Transverse colon (tissue), 4 donors: ENCODE data around the gene FAM229A. TPM values are rescaled to one million over a fixed set of nuclear protein-coding genes. Genes with fewer than 3 reads are reported as not detected.

Source experiments
- DNase-seq: peaks from one replicate; pipeline ENCODE4 v3.0.0-alpha.2; 2019
- H3K27ac ChIP-seq, 4 donors: fragments of 200-600 bp; sonication (generic); 2 replicates each; pipeline ENCODE4 v1.5.1; 2016 to 2018; ENCODE audit warnings: inconsistent platforms in 4 of 4
- H3K27me3 ChIP-seq: fragments of 200-600 bp; sonication (generic); 2 replicates; pipeline ENCODE4 v1.5.1; 2017; ENCODE audit warnings: inconsistent platforms
- H3K36me3 ChIP-seq, 4 donors: fragments of 200-600 bp; sonication (generic); 2 replicates each; pipeline ENCODE4 v1.5.1; 2017 to 2019; ENCODE audit warnings: inconsistent platforms in 4 of 4
- H3K4me1 ChIP-seq, 4 donors: fragments of 200-600 bp; sonication (generic); 2 replicates each; pipeline ENCODE4 v1.5.1; 2017 to 2020; ENCODE audit warnings: inconsistent platforms in 4 of 4
- H3K4me3 ChIP-seq, 4 donors: fragments of 200-600 bp; sonication (generic); 1 replicate in 1 of 4; 2 replicates in 3 of 4; pipeline versions ENCODE4 v1.5.1 to v1.6.1; 2017 to 2019; ENCODE audit warnings: inconsistent platforms in 4 of 4
- H3K9me3 ChIP-seq, 2 donors: fragments of 200-600 bp; sonication (generic); 2 replicates each; pipeline ENCODE4 v1.5.1; 2017 to 2019; ENCODE audit warnings: inconsistent platforms in 2 of 2
- EP300 ChIP-seq: sonication (generic); formaldehyde crosslinking; IDR thresholded peaks from one replicate; pipeline ENCODE4 v1.6.1; 2017; ENCODE audit warnings: antibody characterized with exemption, low read depth
- POLR2A ChIP-seq: fragments of 450-650 bp; IDR thresholded peaks from one replicate; pipeline ENCODE4 v1.6.1; 2016; ENCODE audit warnings: antibody characterized with exemption, mild to moderate bottlenecking, moderate library complexity
- POLR2AphosphoS5 ChIP-seq, 3 donors: sonication (generic); formaldehyde crosslinking; IDR thresholded peaks; one replicate each; pipeline ENCODE4 v1.6.1; 2016; ENCODE audit warnings: antibody characterized with exemption in 3 of 3
- WGBS, 2 donors: methylation state at CpG; one replicate each; pipeline ENCODE4 v1.1.5; 2018; ENCODE audit warnings: low coverage in 1 of 2; 5-methylcytosine and 5-hydroxymethylcytosine counted together
- in situ Hi-C, 4 donors: fragments of 200-750 bp; cut with MboI; loops; one replicate each; pipeline versions ENCODE4 v1.15.0 to v1.15.1; 2017; ENCODE audit warnings: low sequenced_read_pairs in 3 of 4, low pct_ligation_motif_present in 1 of 4, low pct_unique_long_range_greater_than_20kb in 1 of 4
- intact Hi-C: fragments of 100-400 bp; cut with DNase I; formaldehyde crosslinking; loops from one replicate; pipeline ENCODE4 v1.15.1; 2023; ENCODE audit warnings: low total_unique reads
- total RNA-seq, 4 donors: library from RNA; depleted of rRNA; stranded (reverse); fragments of >200 nt; gene quantifications; one replicate each; pipeline ENCODE4 v1.1.0, GENCODE V29; 2016
- TF ChIP-seq, protein P1 (sequence below), 5 experiments: fragments of 200-600 bp in 3 of 5; fragments of 450-650 bp in 2 of 5; sonication (generic) in 3 of 5; IDR thresholded peaks; 1 replicate in 2 of 5; 2 replicates in 3 of 5; pipeline ENCODE4 v1.5.1; 2016 to 2017; ENCODE audit warnings: antibody characterized with exemption in 5 of 5, inconsistent platforms in 3 of 5, mild to moderate bottlenecking in 2 of 5, moderate library complexity in 1 of 5

The FAM229A gene, protein sequence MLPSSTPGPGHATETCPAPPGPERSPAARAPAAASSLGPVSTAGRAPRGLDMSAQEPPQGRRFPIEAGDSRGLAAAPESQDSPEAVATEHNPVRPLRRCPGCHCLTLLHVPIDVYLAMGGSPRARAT
- total RNA-seq = 10 to 100 TPM; 12.1 to 59.1 (median 21.1) TPM

DNA sequence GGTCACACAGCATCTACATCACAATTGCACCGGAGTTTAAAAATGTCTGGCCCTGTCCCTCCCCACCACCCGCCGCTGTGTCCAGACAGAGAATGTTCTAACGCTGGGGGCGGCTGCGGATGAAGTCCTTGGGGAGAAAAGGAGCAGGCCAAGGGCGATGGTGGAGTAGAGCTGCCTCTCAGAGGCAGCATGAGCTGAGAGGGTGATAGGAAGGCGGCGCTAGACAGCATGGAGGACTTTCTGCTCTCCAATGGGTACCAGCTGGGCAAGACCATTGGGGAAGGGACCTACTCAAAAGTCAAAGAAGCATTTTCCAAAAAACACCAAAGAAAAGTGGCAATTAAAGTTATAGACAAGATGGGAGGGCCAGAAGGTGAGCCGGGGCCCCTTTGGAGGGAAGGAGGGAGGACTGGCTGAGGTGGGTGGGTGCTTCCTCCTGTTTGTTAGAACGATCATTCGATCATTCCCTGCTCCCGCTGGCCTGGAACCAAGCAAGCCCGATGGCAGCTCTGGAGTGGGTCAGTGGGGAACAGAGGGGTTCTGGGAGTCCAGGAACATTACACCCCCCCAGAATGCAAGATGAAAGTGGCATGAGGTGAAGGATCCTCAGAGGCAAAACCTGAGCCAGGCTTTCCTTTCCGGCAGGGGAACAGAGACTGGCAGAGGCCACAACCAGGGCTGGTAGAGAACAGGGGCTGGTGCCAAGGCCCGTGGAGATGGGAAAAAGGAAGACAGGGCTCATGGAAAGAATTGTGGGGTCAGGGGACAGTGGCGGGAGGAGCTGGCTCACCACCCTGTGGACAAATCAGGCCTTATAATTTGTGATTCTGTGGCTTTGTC lies at the start of gene FAM229A, which contains the start of gene TSSK3:
Gene FAM229A (minus strand): TSS at position 12 of the 840 bp plus-strand sequence. CDS start 394 bp downstream, outside the sequence.
Gene TSSK3 (plus strand): TSS at position 66 of the 840 bp plus-strand sequence. CDS start 163 bp downstream, at position 229.
- TF ChIP-seq POLR2AphosphoS5 (IDR thresholded peaks at IDR 0.05) (no peak), EP300 (no peak), POLR2A (no peak)
- TF ChIP-seq, protein P1, sequence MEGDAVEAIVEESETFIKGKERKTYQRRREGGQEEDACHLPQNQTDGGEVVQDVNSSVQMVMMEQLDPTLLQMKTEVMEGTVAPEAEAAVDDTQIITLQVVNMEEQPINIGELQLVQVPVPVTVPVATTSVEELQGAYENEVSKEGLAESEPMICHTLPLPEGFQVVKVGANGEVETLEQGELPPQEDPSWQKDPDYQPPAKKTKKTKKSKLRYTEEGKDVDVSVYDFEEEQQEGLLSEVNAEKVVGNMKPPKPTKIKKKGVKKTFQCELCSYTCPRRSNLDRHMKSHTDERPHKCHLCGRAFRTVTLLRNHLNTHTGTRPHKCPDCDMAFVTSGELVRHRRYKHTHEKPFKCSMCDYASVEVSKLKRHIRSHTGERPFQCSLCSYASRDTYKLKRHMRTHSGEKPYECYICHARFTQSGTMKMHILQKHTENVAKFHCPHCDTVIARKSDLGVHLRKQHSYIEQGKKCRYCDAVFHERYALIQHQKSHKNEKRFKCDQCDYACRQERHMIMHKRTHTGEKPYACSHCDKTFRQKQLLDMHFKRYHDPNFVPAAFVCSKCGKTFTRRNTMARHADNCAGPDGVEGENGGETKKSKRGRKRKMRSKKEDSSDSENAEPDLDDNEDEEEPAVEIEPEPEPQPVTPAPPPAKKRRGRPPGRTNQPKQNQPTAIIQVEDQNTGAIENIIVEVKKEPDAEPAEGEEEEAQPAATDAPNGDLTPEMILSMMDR (IDR thresholded peaks at IDR 0.05) = no peak
- peaks cover 14 to 17% (median 15%) of the 10 kb centered on the region in 4 donors for H3K4me1 ChIP-seq
- WGBS, 2 donors = 75 to 83% methylated on average over 13 to 17 of the region's 17 CpGs
- in situ Hi-C loops (no loop called here), intact Hi-C loops (no loop called here)
- no peaks in the 10 kb centered on the region for H3K9me3 ChIP-seq
- no peaks in the 10 kb centered on the region for H3K27me3 ChIP-seq
- H3K4me3 ChIP-seq = peak within 1 kb of the TSS; percentile 21 to 54 (median 40)
- H3K36me3 ChIP-seq = peaks cover 0 to 29% (median 6%) of the 10 kb centered on the region in 4 donors
- no peak for DNase-seq
- H3K27ac ChIP-seq = peak within 1 kb of the TSS in 2 of 4 donors; percentile 20 to 57

DNA sequence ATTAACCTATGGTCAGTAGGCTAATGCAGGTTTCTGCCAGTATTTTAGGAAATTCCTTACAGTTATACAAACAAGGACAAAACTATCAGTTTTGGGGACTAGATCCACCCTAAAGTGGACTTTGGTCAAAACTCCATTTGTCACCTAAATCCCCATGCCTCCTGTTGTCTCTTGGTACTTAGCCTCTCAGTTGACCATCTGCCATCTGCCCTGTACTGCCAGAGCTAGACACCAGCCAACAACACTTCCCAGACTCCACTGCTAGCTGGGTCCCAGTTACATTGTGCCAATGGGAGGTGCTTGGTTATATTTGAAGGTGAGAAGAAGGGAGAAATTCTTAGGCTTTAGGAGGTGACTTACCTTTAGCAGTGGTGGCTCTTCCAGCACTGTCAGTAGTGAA lies 49.0 kb upstream of the FAM229A start:
- intact Hi-C loops = no loop called here
- TF ChIP-seq, protein P1 (IDR thresholded peaks at IDR 0.05) = no peak

DNA sequence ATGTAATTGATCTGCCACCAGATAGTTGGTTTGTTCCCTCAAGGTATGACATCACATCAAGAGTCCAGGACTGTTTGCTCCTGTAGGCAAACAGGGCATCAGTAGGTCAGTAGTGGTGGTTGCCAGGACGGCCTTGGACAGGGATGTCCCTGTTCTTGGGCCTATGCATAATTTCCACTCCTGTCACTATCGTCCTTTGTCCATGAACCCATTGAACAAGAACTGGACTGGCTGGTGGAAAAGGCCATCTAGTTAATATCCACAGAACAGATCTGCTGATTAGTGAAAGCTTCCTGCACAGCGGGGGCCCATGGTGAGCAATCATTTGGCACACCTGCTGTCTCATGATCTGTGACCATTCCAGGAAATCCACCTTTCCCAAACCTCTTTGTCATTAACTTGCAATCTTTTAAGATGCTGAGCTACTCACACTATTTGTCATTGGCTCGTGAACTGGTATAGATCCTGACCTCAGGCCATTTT lies 44.4 kb upstream of the FAM229A start:
- intact Hi-C loops = no loop called here
- Histone ChIP-seq H3K36me3 (no peaks in the 10 kb centered on the region), H3K27ac (no peak overlapping the region), H3K4me1 (no peaks in the 10 kb centered on the region), H3K9me3 (no peaks in the 10 kb centered on the region), H3K4me3 (no peak overlapping the region), H3K27me3 (no peaks in the 10 kb centered on the region)
- TF ChIP-seq POLR2AphosphoS5 (IDR thresholded peaks at IDR 0.05) (no peak), EP300 (no peak), POLR2A (no peak)
- TF ChIP-seq, protein P1 (IDR thresholded peaks at IDR 0.05) = no peak
- DNase-seq = no peak
- WGBS, 2 donors = 86 to 91% methylated on average over 3 to 4 of the region's 4 CpGs
- in situ Hi-C loops = no loop called here

More for the DNA sequence above, 49.0 kb upstream of the FAM229A start:
- peaks cover 0 to 4% (median 0%) of the 10 kb centered on the region in 4 donors for H3K4me1 ChIP-seq
- peaks cover 4 to 6% of the 10 kb centered on the region in 2 donors for H3K9me3 ChIP-seq
- no peak overlapping the region for H3K27ac ChIP-seq
- H3K27me3 ChIP-seq = no peaks in the 10 kb centered on the region
- in situ Hi-C loops = no loop called here
- no peak overlapping the region for H3K4me3 ChIP-seq
- no peak for DNase-seq
- no peaks in the 10 kb centered on the region for H3K36me3 ChIP-seq

DNA sequence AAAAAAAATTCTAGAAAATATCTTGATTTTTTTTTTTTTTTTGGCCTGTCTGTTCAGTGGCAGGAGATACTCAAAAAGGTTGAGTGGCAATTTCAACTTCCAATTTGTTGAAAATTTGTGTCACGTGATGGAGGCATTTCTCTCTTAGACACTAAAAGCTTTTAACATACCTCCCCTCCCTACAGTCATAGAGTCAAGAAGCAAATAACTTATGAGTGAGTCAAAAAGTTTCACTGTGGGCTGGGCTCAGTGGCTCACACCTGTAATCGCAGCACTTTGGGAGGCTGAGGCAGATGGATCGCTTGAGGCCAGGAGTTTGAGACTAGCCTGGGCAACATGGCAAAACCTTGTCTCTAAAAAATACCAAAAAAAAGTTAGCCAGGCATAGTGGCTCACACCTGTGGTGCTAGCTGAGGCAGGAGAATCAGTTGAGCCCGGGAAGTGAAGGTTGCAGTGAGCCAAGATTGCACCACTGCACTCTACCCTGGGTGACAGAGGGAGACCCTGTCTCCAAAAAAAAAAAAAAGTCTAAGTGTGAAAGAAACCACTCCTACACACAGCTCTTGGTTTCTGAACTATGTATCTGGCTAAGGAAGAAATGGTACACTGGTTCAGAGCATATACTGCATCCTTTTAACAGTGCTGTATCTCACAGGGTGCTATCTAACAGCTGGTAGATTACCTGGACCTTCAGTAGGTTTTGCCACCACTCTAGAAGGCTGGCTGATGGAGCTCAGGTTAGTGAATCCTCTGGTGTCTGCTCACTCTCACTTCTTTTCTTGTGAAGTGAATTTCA lies 43.6 kb upstream of the FAM229A start:
- no peaks in the 10 kb centered on the region for H3K36me3 ChIP-seq
- no peaks in the 10 kb centered on the region for H3K9me3 ChIP-seq
- H3K27ac ChIP-seq = no peak overlapping the region
- in situ Hi-C loops = no loop called here
- intact Hi-C loops = no loop called here
- TF ChIP-seq POLR2A = no peak
- no peak for TF ChIP-seq EP300
- no peak for TF ChIP-seq POLR2AphosphoS5 (IDR thresholded peaks at IDR 0.05)
- TF ChIP-seq, protein P1 (IDR thresholded peaks at IDR 0.05) = no peak
- H3K4me1 ChIP-seq = peaks cover 0 to 4% (median 2%) of the 10 kb centered on the region in 4 donors
- no peak for DNase-seq
- H3K27me3 ChIP-seq = no peaks in the 10 kb centered on the region
- H3K4me3 ChIP-seq = no peak overlapping the region
- WGBS, 2 donors = 90 to 93% methylated on average over 2 to 4 of the region's 4 CpGs
